Adrenal gland (tissue), 5 donors: ENCODE results near the gene C4orf36.

Experiments used
- CTCF ChIP-seq, 6 experiments: fragments of 450-650 bp in 4 of 6; fragments of 200-600 bp in 2 of 6; sonication (generic) in 1 of 6; IDR thresholded peaks; 1 replicate in 5 of 6; 2 replicates in 1 of 6; pipeline versions ENCODE4 v1.5.1 to v1.8.0; 2016 to 2021; ENCODE audit warnings: antibody characterized with exemption in 6 of 6, mild to moderate bottlenecking in 2 of 6, moderate library complexity in 1 of 6
- POLR2A ChIP-seq, 2 donors: fragments of 450-650 bp; IDR thresholded peaks; one replicate each; pipeline ENCODE4 v1.6.1; 2017; ENCODE audit warnings: antibody characterized with exemption in 2 of 2, mild to moderate bottlenecking in 2 of 2, moderate library complexity in 1 of 2
- donor health status: DM: no; HTN: no; CAD: no.

GRCh38 chr4:86878640-86879039 is 13.6 kb downstream of the C4orf36 start:
- TF ChIP-seq CTCF (IDR thresholded peaks at IDR 0.05) (no peak), POLR2A (IDR thresholded peaks at IDR 0.05) (no peak)
